Osteoblast (primary cell): ENCODE data around the gene SRSF3. TPM values are rescaled to one million over a fixed set of nuclear protein-coding genes. Genes with fewer than 3 reads are reported as not detected.

Experiments used
- DNase-seq: peaks from one replicate; pipeline ENCODE4 v3.0.0; 2011; ENCODE audit warnings: low spot score, mixed read lengths; ENCODE audit not compliant: insufficient read length; ENCODE audit errors: missing footprints
- H2AFZ ChIP-seq: 2 replicates; pipeline ENCODE4 v1.6.0; 2011; ENCODE audit warnings: mild to moderate bottlenecking, low read length
- H3K27ac ChIP-seq: 2 replicates; pipeline ENCODE4 v1.5.1; 2011; ENCODE audit warnings: mild to moderate bottlenecking, low read depth, low read length, moderate library complexity
- H3K27me3 ChIP-seq: 2 replicates; pipeline ENCODE4 v1.6.0; 2012; ENCODE audit warnings: mild to moderate bottlenecking, control low read depth, inconsistent platforms, low read length, moderate library complexity; ENCODE audit not compliant: insufficient read depth
- H3K36me3 ChIP-seq: 2 replicates; pipeline ENCODE4 v1.5.1; 2011; ENCODE audit warnings: mild to moderate bottlenecking, low read length, control low read depth, moderate library complexity; ENCODE audit not compliant: insufficient read depth
- H3K4me1 ChIP-seq: 2 replicates; pipeline ENCODE4 v1.5.1; 2011; ENCODE audit warnings: mild to moderate bottlenecking, low read length, control low read depth, moderate library complexity; ENCODE audit not compliant: insufficient read depth
- H3K4me2 ChIP-seq: 2 replicates; pipeline ENCODE4 v1.6.0; 2011; ENCODE audit warnings: mild to moderate bottlenecking, low read length; ENCODE audit not compliant: insufficient read depth
- H3K4me3 ChIP-seq: fragments of 200-600 bp; sonication (generic); 3 replicates; pipeline ENCODE4 v1.5.1; 2012; ENCODE audit warnings: mild to moderate bottlenecking, low read length, inconsistent platforms; ENCODE audit not compliant: insufficient read depth
- H3K79me2 ChIP-seq: 2 replicates; pipeline ENCODE4 v1.6.0; 2012; ENCODE audit warnings: mild to moderate bottlenecking, low read length, control low read depth, inconsistent platforms; ENCODE audit not compliant: insufficient read depth
- H3K9me3 ChIP-seq: 2 replicates; pipeline ENCODE4 v1.5.1; 2011; ENCODE audit warnings: low read depth, low read length, control low read depth
- H4K20me1 ChIP-seq: 2 replicates; pipeline ENCODE4 v1.6.0; 2012; ENCODE audit warnings: mild to moderate bottlenecking, low read length, control low read depth; ENCODE audit not compliant: insufficient read depth
- total RNA-seq: library from RNA; depleted of rRNA; stranded (reverse); fragments of >200 nt; gene quantifications from 2 replicates; pipeline ENCODE4 v1.2.3, GENCODE V29; 2012
- TF ChIP-seq, protein P1 (sequence below): IDR thresholded peaks from 2 replicates; pipeline ENCODE4 v1.5.1; 2011; ENCODE audit warnings: mild to moderate bottlenecking, low read depth, low read length, moderate library complexity; ENCODE audit errors: extremely low read depth

The SRSF3 gene
- total RNA-seq, 1 donor, result 289 TPM

- no peaks in the 10 kb centered on the region for H3K36me3 ChIP-seq
- no peak overlapping the region for H3K4me2 ChIP-seq
- no peaks in the 10 kb centered on the region for H3K79me2 ChIP-seq
- no peaks in the 10 kb centered on the region for H3K9me3 ChIP-seq
- DNase-seq, result no peak
- H3K27me3 ChIP-seq, result no peaks in the 10 kb centered on the region
- TF ChIP-seq, protein P1, sequence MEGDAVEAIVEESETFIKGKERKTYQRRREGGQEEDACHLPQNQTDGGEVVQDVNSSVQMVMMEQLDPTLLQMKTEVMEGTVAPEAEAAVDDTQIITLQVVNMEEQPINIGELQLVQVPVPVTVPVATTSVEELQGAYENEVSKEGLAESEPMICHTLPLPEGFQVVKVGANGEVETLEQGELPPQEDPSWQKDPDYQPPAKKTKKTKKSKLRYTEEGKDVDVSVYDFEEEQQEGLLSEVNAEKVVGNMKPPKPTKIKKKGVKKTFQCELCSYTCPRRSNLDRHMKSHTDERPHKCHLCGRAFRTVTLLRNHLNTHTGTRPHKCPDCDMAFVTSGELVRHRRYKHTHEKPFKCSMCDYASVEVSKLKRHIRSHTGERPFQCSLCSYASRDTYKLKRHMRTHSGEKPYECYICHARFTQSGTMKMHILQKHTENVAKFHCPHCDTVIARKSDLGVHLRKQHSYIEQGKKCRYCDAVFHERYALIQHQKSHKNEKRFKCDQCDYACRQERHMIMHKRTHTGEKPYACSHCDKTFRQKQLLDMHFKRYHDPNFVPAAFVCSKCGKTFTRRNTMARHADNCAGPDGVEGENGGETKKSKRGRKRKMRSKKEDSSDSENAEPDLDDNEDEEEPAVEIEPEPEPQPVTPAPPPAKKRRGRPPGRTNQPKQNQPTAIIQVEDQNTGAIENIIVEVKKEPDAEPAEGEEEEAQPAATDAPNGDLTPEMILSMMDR, result no peak
- H3K4me1 ChIP-seq, result peaks cover 30% of the 10 kb centered on the region
- H4K20me1 ChIP-seq, result peaks cover 4% of the 10 kb centered on the region
- no peak overlapping the region for H3K4me3 ChIP-seq
- H3K27ac ChIP-seq, result no peak overlapping the region
- no peak overlapping the region for H2AFZ ChIP-seq
These were observed 47.4 kb downstream of the SRSF3 start for GRCh38 chr6:36641543-36641942.

- Histone ChIP-seq H4K20me1 (peaks cover 4% of the 10 kb centered on the region), H3K4me2 (peak overlapping the region; percentile 39), H3K4me3 (no peak overlapping the region), H3K27me3 (no peaks in the 10 kb centered on the region), H3K79me2 (no peaks in the 10 kb centered on the region), H3K36me3 (no peaks in the 10 kb centered on the region), H3K9me3 (no peaks in the 10 kb centered on the region), H3K27ac (peak overlapping the region; percentile 63), H2AFZ (no peak overlapping the region), H3K4me1 (peaks cover 30% of the 10 kb centered on the region)
- TF ChIP-seq, protein P1, result no peak
- peak; percentile 95 for DNase-seq
These were observed 49.0 kb downstream of the SRSF3 start for GRCh38 chr6:36642913-36643817.

DNA sequence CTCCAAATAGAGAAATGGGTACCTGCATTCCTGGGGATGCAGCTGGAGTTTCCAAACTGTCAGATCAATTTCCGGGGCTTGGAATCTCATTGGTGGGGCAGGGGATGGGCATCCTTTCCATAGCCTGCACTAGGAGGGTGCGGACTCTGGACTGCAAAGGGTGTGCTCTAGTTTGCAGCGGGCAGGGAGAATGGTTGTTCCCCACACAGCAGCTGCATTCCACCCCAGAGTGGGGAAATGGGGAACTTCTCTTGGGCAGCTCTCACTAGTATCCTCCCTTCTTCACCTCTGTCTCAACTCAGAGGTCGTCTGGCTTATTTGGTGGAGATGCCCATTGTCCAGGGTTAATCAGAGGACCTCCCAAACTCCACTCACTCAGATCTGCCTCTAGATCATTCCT is 49.8 kb downstream of the SRSF3 start:
- H2AFZ ChIP-seq, result no peak overlapping the region
- no peak for DNase-seq
- H3K27me3 ChIP-seq, result no peaks in the 10 kb centered on the region
- no peak overlapping the region for H3K4me3 ChIP-seq
- no peaks in the 10 kb centered on the region for H3K79me2 ChIP-seq
- H3K4me1 ChIP-seq, result peaks cover 30% of the 10 kb centered on the region
- no peaks in the 10 kb centered on the region for H3K9me3 ChIP-seq
- peaks cover 4% of the 10 kb centered on the region for H4K20me1 ChIP-seq
- peak overlapping the region; percentile 31 for H3K27ac ChIP-seq
- H3K36me3 ChIP-seq, result no peaks in the 10 kb centered on the region
- no peak overlapping the region for H3K4me2 ChIP-seq
- TF ChIP-seq, protein P1, result no peak

DNA sequence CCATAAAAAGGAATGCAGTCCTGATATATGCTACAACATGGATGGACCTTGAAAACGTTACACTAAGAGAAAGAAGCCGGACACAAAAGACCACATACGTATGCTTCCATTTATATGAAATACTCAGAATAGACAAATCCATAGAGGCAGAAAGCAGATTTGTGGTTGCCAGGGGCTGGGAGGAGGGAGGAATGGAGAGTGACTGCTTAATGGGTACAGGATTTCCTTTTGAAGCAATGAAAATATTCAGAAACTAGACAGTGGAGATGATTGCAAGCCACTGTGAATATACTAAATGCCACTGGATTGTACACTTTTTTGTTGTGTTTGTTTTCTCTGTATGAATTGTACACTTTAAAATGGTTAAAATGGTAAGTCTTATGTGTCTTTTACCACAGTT is 54.9 kb downstream of the SRSF3 start:
- H2AFZ ChIP-seq, result no peak overlapping the region

More for the DNA sequence above, 54.9 kb downstream of the SRSF3 start:
- H3K4me1 ChIP-seq, result peaks cover 18% of the 10 kb centered on the region
- no peaks in the 10 kb centered on the region for H3K79me2 ChIP-seq
- no peak overlapping the region for H3K4me3 ChIP-seq
- no peak for DNase-seq
- no peak overlapping the region for H3K27ac ChIP-seq
- no peaks in the 10 kb centered on the region for H3K9me3 ChIP-seq
- no peaks in the 10 kb centered on the region for H3K27me3 ChIP-seq
- TF ChIP-seq, protein P1, result no peak
- no peaks in the 10 kb centered on the region for H4K20me1 ChIP-seq
- no peaks in the 10 kb centered on the region for H3K36me3 ChIP-seq
- no peak overlapping the region for H3K4me2 ChIP-seq
